Measurements from ENCODE around the gene BRIP1.

BRIP1 gene

DNA sequence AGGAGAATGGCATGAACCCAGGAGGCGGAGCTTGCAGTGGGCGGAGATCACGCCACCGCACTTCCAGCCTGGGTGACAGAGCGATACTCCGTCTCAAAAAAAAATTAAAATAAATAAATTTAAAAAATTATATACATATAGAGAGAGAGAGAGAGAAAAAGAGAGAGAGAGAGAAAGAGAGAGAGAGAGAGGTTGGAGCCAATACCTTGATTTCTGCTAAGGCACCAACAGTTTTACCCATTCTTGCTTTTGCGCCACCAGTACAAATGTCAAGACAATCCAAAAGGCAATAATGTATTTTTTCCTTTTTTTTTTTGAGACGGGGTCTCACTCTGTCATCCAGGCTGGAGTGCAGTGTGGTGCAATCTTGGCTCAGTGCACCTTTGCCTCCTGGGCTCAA, 17.2 kb downstream of the BRIP1 start:
- Histone ChIP-seq H3K4me3 (ENCODE audit: low read depth, low read length) (no peak overlapping the region), H3K9me3 (ENCODE audit: control insufficient read depth, insufficient read depth, low read length) (no peaks in the 10 kb centered on the region), H3K9ac (ENCODE audit: low read depth, low read length) (no peak overlapping the region), H3K27ac (ENCODE audit: low read depth, low read length) (no peak overlapping the region), H3K27me3 (ENCODE audit: control insufficient read depth, insufficient read depth, low read length) (no peaks in the 10 kb centered on the region), H3K36me3 (ENCODE audit: control insufficient read depth, insufficient read depth, low read length) (peaks cover 81% of the 10 kb centered on the region), H3K4me1 (ENCODE audit: control insufficient read depth, insufficient read depth, low read length) (no peaks in the 10 kb centered on the region)

GRCh38 chr17:61843435-61843834, 19.9 kb downstream of the BRIP1 start:
- no peak overlapping the region for H3K27ac ChIP-seq (ENCODE audit: low read depth, low read length)
- H3K4me1 ChIP-seq (ENCODE audit: control insufficient read depth, insufficient read depth, low read length) = no peaks in the 10 kb centered on the region
- no peaks in the 10 kb centered on the region for H3K9me3 ChIP-seq (ENCODE audit: control insufficient read depth, insufficient read depth, low read length)
- H3K27me3 ChIP-seq (ENCODE audit: control insufficient read depth, insufficient read depth, low read length) = no peaks in the 10 kb centered on the region
- H3K36me3 ChIP-seq (ENCODE audit: control insufficient read depth, insufficient read depth, low read length) = peaks cover 65% of the 10 kb centered on the region
- H3K9ac ChIP-seq (ENCODE audit: low read depth, low read length) = no peak overlapping the region
- H3K4me3 ChIP-seq (ENCODE audit: low read depth, low read length) = no peak overlapping the region

GRCh38 chr17:61842899-61843298, 20.4 kb downstream of the BRIP1 start:
- Histone ChIP-seq H3K36me3 (ENCODE audit: control insufficient read depth, insufficient read depth, low read length) (peaks cover 63% of the 10 kb centered on the region), H3K9me3 (ENCODE audit: control insufficient read depth, insufficient read depth, low read length) (no peaks in the 10 kb centered on the region), H3K4me1 (ENCODE audit: control insufficient read depth, insufficient read depth, low read length) (no peaks in the 10 kb centered on the region), H3K27me3 (ENCODE audit: control insufficient read depth, insufficient read depth, low read length) (no peaks in the 10 kb centered on the region), H3K27ac (ENCODE audit: low read depth, low read length) (no peak overlapping the region), H3K4me3 (ENCODE audit: low read depth, low read length) (no peak overlapping the region), H3K9ac (ENCODE audit: low read depth, low read length) (no peak overlapping the region)

- no peak overlapping the region for H3K27ac ChIP-seq (ENCODE audit: low read depth, low read length)
- H3K36me3 ChIP-seq (ENCODE audit: control insufficient read depth, insufficient read depth, low read length) = peaks cover 43% of the 10 kb centered on the region
- no peaks in the 10 kb centered on the region for H3K4me1 ChIP-seq (ENCODE audit: control insufficient read depth, insufficient read depth, low read length)
- H3K4me3 ChIP-seq (ENCODE audit: low read depth, low read length) = no peak overlapping the region
- no peaks in the 10 kb centered on the region for H3K9me3 ChIP-seq (ENCODE audit: control insufficient read depth, insufficient read depth, low read length)
- no peaks in the 10 kb centered on the region for H3K27me3 ChIP-seq (ENCODE audit: control insufficient read depth, insufficient read depth, low read length)
- no peak overlapping the region for H3K9ac ChIP-seq (ENCODE audit: low read depth, low read length)
Measured at GRCh38 chr17:61839300-61839786, 24.0 kb downstream of the BRIP1 start.

GRCh38 chr17:61837175-61838051, 25.9 kb downstream of the BRIP1 start:
- Histone ChIP-seq H3K4me1 (ENCODE audit: control insufficient read depth, insufficient read depth, low read length) (no peaks in the 10 kb centered on the region), H3K9me3 (ENCODE audit: control insufficient read depth, insufficient read depth, low read length) (no peaks in the 10 kb centered on the region), H3K9ac (ENCODE audit: low read depth, low read length) (no peak overlapping the region), H3K27ac (ENCODE audit: low read depth, low read length) (no peak overlapping the region), H3K36me3 (ENCODE audit: control insufficient read depth, insufficient read depth, low read length) (peaks cover 26% of the 10 kb centered on the region), H3K27me3 (ENCODE audit: control insufficient read depth, insufficient read depth, low read length) (no peaks in the 10 kb centered on the region), H3K4me3 (ENCODE audit: low read depth, low read length) (no peak overlapping the region)

DNA sequence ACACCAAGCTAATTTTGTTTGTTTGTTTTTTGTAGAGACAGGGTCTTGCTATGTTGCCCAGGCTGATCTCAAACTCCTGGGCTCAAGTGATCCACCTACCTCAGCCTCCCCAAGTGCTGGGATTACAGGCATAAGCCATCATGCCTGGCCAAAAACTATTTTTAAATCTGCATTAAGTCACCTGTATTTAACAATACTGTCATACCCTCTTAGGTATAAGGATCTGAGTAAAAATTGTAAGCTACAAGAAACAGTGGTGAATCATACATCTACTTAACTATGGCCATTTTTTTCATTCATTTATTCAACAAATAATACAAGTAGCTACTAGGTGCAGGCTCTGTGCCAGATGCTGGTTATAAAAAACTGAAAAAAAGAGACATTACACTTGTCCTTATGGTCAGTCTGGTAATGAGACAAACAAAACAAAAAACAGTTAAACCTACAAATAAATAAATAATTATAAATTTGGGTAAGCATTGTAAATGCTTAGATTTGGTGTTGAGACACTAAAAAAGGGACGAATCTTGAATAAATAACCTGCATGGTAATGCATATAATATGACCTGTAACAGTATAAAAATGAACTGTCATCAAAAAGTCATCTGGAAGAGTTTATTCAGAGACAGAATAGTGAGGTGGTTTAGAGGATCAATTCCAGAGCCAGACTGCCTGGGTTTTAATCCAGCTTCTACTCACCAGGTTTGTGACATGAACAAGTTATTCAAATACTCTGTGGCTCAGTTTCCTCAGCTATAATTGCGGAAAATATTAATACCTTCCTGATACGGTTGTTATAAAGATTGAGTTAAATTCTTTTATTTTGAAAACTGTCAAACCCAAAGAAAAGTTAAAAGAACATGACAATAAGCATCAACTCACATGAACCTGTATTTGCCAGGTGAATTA, 26.8 kb downstream of the BRIP1 start:
- Histone ChIP-seq H3K36me3 (ENCODE audit: control insufficient read depth, insufficient read depth, low read length) (peaks cover 20% of the 10 kb centered on the region), H3K9ac (ENCODE audit: low read depth, low read length) (no peak overlapping the region), H3K27ac (ENCODE audit: low read depth, low read length) (no peak overlapping the region)

GRCh38 chr17:61835606-61836005, 27.7 kb downstream of the BRIP1 start:
- H3K9ac ChIP-seq (ENCODE audit: low read depth, low read length) = no peak overlapping the region
- H3K27me3 ChIP-seq (ENCODE audit: control insufficient read depth, insufficient read depth, low read length) = no peaks in the 10 kb centered on the region
- H3K27ac ChIP-seq (ENCODE audit: low read depth, low read length) = no peak overlapping the region
- H3K4me1 ChIP-seq (ENCODE audit: control insufficient read depth, insufficient read depth, low read length) = no peaks in the 10 kb centered on the region
- peaks cover 15% of the 10 kb centered on the region for H3K36me3 ChIP-seq (ENCODE audit: control insufficient read depth, insufficient read depth, low read length)
- no peaks in the 10 kb centered on the region for H3K9me3 ChIP-seq (ENCODE audit: control insufficient read depth, insufficient read depth, low read length)
- H3K4me3 ChIP-seq (ENCODE audit: low read depth, low read length) = no peak overlapping the region

More for the DNA sequence above, 26.8 kb downstream of the BRIP1 start:
- Histone ChIP-seq H3K4me1 (ENCODE audit: control insufficient read depth, insufficient read depth, low read length) (no peaks in the 10 kb centered on the region), H3K4me3 (ENCODE audit: low read depth, low read length) (no peak overlapping the region), H3K9me3 (ENCODE audit: control insufficient read depth, insufficient read depth, low read length) (no peaks in the 10 kb centered on the region), H3K27me3 (ENCODE audit: control insufficient read depth, insufficient read depth, low read length) (no peaks in the 10 kb centered on the region)

DNA sequence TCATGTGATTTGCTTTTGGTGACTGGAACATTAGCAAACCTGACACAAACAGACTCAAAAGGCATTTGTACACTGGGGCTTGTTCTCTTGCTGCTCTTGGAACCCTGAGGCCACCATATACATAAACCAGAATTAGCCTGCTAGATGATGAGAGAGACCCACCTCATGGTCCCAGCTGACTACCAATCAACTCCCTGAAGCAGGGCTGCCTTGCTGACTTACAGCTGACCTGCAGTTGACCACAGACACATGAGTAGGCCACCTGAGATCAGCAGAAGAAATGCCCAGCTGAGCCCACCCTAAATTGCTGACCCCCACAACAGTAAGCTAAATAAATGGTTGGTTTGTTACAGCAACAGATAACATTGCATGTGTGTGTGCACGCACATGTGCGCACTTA, 28.7 kb downstream of the BRIP1 start:
- Histone ChIP-seq H3K27ac (ENCODE audit: low read depth, low read length) (no peak overlapping the region), H3K9me3 (ENCODE audit: control insufficient read depth, insufficient read depth, low read length) (no peaks in the 10 kb centered on the region), H3K9ac (ENCODE audit: low read depth, low read length) (no peak overlapping the region), H3K4me1 (ENCODE audit: control insufficient read depth, insufficient read depth, low read length) (no peaks in the 10 kb centered on the region), H3K27me3 (ENCODE audit: control insufficient read depth, insufficient read depth, low read length) (no peaks in the 10 kb centered on the region), H3K36me3 (ENCODE audit: control insufficient read depth, insufficient read depth, low read length) (peaks cover 13% of the 10 kb centered on the region), H3K4me3 (ENCODE audit: low read depth, low read length) (no peak overlapping the region)

- Histone ChIP-seq H3K27ac (ENCODE audit: low read depth, low read length) (no peak overlapping the region), H3K27me3 (ENCODE audit: control insufficient read depth, insufficient read depth, low read length) (no peaks in the 10 kb centered on the region)
Measured at GRCh38 chr17:61833536-61834193, 29.7 kb downstream of the BRIP1 start.

DNA sequence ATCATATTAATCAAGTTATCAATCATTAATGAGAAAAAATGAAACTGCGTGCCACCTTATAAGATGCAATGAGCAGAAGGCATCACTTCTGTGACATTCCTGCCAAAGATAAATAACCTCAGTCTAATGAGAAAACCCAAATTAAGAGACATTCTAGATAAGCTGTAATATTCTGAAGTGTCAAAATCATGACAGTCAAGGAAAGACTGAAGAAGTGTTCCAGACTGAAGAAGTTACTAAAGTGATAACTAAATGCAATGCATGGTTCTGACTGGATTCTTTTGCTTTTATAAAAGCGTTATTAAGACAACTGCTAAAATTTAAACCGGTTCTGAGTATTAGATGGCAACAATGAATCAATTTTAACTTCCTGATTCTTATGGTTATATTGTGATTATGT, 30.9 kb downstream of the BRIP1 start:
- H3K4me3 ChIP-seq (ENCODE audit: low read depth, low read length) = no peak overlapping the region
- H3K27ac ChIP-seq (ENCODE audit: low read depth, low read length) = no peak overlapping the region
- H3K9me3 ChIP-seq (ENCODE audit: control insufficient read depth, insufficient read depth, low read length) = peaks cover 4% of the 10 kb centered on the region
- no peaks in the 10 kb centered on the region for H3K27me3 ChIP-seq (ENCODE audit: control insufficient read depth, insufficient read depth, low read length)
- no peaks in the 10 kb centered on the region for H3K4me1 ChIP-seq (ENCODE audit: control insufficient read depth, insufficient read depth, low read length)
- H3K9ac ChIP-seq (ENCODE audit: low read depth, low read length) = no peak overlapping the region
- peaks cover 23% of the 10 kb centered on the region for H3K36me3 ChIP-seq (ENCODE audit: control insufficient read depth, insufficient read depth, low read length)

More at GRCh38 chr17:61833536-61834193, 29.7 kb downstream of the BRIP1 start:
- Histone ChIP-seq H3K4me1 (ENCODE audit: control insufficient read depth, insufficient read depth, low read length) (no peaks in the 10 kb centered on the region), H3K9ac (ENCODE audit: low read depth, low read length) (no peak overlapping the region), H3K9me3 (ENCODE audit: control insufficient read depth, insufficient read depth, low read length) (no peaks in the 10 kb centered on the region), H3K36me3 (ENCODE audit: control insufficient read depth, insufficient read depth, low read length) (peaks cover 13% of the 10 kb centered on the region), H3K4me3 (ENCODE audit: low read depth, low read length) (no peak overlapping the region)

Measured in HUES48 (cell line).